GM19397 (cell line): ENCODE measurements around the gene RPS6KA5.
A peak's percentile ranks its signal among the peaks of the same experiment; 100 is the strongest.
"Not testable (repeated sequence)": the region's sequence is repeated elsewhere in the genome, so short reads cannot be mapped to it uniquely, and the experiment has no call there.

ENCODE experiments used
- ATAC-seq: cut with Tn5 transposase; IDR thresholded peaks from one replicate; pipeline ENCODE4 v1.9.1; 2021; ENCODE audit warnings: mild to moderate bottlenecking, moderate library complexity; ENCODE audit not compliant: unreplicated experiment

Gene RPS6KA5

DNA sequence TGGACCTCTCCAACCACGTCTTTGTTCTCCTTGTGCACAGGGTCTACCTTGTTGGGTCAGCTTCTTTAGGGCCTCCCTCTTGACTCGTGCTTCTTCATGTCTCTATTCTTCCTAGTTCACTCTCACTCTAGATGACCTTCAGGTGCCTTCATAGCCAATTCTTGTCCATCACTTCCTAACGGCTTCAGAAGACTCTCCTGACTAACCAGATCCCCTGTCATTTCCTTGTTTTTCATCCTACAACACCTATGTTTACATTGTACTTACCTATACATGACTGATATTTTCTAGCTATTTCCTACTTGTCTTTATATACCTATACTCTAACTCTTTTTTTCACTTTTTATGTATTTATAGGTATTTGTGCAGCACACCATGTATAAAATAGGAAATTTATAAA, 117.1 kb downstream of the RPS6KA5 start:
- ATAC-seq: no peak

GRCh38 chr14:90942511-90942910, 117.9 kb downstream of the RPS6KA5 start:
- ATAC-seq: no peak

GRCh38 chr14:90941706-90942105, 118.7 kb downstream of the RPS6KA5 start:
- ATAC-seq: no peak

DNA sequence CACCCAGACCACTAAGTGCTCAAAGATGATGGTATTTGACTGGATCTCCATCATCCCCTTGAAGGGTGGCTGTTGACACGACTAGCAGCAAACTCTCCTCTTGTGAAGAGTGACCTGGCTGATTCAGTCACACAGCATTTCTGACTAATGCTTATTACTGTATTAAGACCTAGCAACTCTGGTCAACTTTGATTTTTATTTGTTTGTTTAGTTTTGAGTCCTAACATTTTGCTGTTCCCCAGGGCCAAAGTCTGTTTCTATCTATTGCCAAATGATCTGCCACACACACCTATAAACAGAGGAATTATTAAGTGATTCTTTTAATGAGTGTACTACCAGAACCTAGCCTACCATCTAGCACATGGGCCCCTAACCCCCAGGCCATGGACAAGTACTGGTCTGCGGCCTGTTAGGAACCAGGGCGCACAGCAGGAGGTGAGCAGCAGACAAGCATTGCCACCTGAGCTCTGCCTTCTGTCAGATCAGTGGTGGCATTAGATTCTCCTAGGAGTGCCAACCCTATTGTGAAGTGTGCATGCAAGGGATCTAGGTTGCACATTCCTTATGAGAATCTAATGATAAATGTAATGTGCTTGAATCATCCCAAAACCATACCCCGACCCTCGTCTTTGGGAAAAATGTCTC, 120.0 kb downstream of the RPS6KA5 start:
- no peak for ATAC-seq

- not testable (repeated sequence) for ATAC-seq
These were observed 121.1 kb downstream of the RPS6KA5 start for GRCh38 chr14:90939252-90939795.

GRCh38 chr14:90938615-90939014, 121.8 kb downstream of the RPS6KA5 start:
- ATAC-seq: no peak

DNA sequence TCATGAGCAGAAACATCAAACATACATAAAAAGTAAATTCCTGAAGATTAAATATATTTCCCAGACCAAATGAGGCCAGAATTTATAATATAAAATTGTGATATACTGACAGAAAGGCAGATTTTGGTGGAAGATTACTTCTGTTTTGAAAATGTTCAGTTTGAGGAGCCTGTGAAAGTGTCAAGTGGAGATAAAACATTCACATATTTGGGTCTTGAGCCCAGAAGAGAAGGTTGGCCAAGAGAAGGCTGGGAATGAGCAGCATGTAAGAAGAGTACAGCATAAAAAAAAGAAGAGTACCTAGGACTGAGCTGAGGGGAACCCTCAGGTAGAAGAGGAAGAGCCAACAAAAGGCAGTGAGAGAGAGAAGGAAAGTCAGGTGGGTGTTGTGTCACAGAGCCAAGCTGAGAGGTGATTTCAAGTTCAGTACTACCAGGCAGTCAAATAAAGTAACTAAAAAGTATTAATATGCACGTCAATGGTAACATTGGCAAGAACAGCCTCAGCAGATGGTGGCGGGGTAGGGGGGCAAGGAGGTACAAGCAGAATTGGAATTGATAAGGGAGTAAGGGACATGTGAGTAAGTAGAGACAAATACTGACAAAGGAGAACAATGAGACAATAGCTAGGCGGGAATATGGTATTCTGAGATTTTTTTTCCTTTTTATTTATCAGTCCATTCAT, 123.5 kb downstream of the RPS6KA5 start:
- no peak for ATAC-seq

- ATAC-seq: no peak
These were observed 135.7 kb downstream of the RPS6KA5 start for GRCh38 chr14:90924621-90925340.

- no peak for ATAC-seq
These were observed 138.3 kb downstream of the RPS6KA5 start for GRCh38 chr14:90922141-90922540.

DNA sequence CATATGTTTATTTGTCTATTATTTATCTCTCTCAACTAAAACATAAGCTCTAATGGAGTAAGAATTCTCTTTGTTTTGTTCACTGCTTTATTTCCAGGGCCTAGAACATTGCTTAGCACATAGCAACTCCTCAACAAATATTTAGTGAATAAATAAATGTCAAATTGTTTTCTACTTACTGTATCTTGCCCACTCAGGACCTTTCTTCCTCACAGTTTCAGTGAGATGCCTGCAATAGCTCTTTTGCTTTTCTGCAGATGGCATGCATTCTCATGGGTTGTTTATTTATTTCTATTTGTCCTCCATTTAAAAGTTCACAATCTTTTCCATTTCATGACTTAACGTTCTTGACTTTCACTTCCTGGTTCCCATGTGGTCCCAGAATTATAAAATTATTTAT, 149.3 kb downstream of the RPS6KA5 start:
- ATAC-seq: no peak

DNA sequence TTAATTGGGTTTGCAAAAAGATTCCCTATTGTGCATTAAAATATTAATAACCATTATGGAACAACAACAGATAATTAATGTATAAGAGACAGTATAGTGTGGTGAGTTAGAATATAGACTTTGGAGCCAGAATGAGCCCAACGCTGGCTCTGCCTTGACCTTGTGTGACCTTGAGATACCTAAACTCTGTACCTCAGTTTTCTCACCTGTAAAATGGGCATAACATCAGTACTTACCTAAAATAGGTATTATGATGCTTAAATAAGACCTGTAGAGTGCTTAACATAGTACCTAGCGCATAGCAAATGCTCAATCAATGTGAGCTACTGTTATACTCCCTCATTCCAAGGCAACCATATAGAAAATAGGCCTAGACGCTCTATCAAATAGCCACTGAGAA, 153.3 kb downstream of the RPS6KA5 start:
- ATAC-seq: no peak

DNA sequence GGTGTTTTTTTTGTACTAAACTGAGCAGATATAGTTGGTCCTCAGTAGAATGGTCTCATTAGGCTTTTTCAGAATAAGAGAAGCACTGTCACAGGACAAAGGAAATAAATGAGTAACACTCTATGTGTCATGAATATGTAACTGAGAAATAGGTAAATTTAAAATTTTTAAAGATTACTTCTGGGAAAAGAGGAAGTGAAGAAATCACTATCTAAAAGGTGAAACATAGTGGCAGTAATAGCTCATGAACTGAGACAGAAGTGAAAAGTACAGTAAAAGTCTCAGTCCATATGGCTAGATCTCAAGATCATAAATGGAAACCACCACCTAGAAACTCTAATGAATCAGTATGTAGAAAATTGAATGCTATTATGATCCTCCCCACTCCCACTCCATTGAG, 154.9 kb downstream of the RPS6KA5 start:
- peak; percentile 77 for ATAC-seq

- ATAC-seq: no peak
These were observed 157.3 kb downstream of the RPS6KA5 start for GRCh38 chr14:90903101-90903500.

GRCh38 chr14:90900476-90901083, 159.9 kb downstream of the RPS6KA5 start:
- no peak for ATAC-seq

DNA sequence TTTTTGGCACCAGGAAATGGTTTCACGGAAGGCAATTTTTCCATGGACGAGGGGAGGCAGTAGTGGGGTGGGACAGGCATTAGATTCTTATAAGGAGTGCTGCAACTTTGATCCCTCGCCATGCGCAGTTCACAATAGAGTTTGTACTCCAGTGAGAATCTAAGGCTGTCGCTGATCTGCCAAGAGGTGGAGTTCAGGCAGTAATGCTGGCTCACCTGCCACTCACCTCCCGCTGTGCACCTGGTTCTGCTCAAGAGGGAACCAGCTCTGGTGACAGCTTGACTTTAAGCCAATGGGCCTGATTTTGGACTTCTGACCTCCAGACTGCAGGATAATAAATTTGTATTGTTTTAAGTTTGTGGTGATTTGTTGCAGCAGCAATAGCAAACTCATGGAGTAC, 163.4 kb downstream of the RPS6KA5 start:
- no peak for ATAC-seq

DNA sequence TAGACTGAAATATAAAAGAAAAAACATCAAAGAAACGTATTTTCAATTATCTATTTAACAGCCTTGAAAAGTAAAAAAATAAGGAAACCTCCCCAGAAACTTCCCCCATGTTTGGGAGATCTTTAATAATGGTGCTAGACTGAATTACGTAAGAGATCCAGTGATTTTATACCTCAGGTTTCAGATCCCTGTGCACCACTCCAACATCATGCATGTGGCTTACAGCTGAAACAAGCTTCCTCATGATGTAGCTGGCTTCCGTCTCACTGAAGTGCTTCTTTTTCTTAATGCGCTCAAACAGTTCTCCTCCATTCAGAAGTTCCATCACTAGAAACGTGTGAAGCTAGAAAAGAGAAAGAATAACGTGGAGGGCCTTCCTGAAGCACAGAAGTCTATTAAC, 166.2 kb downstream of the RPS6KA5 start:
- no peak for ATAC-seq

DNA sequence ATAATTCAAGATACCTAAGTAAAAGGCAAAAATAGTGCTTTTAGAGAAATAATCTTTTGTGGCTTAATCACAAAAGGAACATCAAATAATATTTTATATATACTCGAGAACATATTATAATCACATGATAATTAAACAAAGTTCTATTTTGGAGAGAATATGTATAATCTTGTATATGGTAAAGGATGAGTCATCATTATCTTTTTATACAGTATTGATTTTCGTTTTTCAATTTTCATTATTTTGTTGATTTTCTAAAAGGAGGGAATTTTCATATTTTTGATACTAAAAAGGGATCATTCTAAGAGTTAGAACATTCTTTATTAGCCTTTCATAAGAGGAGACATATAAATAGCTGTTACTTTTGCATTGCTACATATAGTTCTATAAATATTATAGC, 166.9 kb downstream of the RPS6KA5 start:
- ATAC-seq: no peak

DNA sequence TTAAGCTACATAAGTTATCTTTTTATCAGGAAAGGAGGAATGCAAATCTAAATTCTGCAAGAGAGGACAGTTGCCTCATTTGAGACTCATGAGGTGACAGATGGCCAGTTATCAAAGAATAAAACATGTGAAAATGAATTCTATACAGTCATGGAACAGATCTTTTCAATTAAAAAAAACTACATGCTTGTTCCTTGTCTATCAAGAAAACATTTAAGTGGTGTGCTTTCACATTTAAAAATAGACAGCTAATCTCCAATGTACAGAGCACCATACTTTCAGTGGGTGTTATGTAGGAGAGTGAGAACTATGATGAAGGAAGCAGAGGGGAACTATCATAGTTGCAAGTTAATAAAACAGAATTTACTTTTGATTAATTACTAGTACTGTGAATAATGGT, 167.5 kb downstream of the RPS6KA5 start:
- ATAC-seq: no peak

GRCh38 chr14:90891326-90891725, 169.1 kb downstream of the RPS6KA5 start:
- ATAC-seq: no peak

DNA sequence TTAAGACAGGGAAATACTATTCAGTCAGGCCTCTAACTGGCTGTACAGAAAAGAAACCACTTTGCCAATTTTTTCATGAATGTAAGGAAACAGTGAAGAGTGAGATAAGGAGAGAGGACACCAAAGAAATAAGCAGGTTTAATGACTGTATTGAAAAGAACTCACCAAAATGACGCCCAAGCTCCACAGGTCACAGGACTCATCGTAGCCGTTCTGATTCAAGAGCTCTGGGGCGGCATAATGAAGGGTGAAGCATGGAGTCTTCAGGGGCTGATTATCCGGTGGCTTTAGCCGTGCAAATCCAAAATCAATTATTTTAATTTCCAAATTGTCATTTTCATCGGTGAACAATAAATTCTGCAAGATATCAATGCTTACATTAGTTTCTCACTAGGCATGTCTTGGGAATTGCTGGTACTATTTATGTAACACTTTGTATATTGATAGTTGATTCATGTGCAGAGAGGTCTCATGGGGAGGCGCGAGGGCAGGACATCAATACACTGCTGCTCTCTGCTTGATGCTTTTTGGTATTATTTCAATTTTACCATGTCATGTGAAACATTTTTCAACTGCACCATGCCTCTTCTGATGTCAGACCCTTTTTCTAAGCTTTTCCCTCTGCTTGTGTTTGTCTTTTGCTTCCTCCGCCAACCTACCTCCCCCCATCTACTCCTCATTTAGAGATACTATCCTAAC, 170.0 kb downstream of the RPS6KA5 start:
- ATAC-seq: no peak

DNA sequence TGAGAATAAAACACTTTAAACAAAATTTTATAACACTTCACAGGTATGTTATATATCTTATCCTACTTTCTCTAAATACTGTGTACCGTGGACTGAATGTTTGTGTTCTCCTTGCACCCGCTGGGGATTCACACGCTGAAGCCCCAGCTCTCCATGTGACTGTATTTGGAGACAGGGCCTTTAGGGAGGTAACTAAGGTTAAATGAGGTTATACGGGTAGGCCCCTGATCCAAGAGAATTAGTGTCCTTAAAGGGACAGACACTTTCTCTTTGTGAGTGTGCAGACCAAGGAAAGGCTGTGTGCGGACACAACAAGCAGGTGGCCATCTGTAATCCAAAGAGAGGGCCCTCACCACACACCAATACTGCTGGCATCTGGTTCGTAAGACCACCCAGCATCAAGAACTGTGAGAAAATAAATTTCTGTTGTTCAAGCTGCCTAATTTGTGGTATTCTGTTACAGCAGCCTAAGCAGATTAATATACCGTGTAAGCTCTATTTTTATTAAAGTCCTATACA, 174.1 kb downstream of the RPS6KA5 start:
- no peak for ATAC-seq
